HG02885 (cell line): ENCODE data around the gene URB2.
"Not testable (repeated sequence)": the region's sequence is repeated elsewhere in the genome, so short reads cannot be mapped to it uniquely, and the experiment has no call there.

Experiments used
- ATAC-seq: cut with Tn5 transposase; IDR thresholded peaks from one replicate; pipeline ENCODE4 v1.9.1; 2021; ENCODE audit warnings: mild to moderate bottlenecking; ENCODE audit not compliant: unreplicated experiment, poor library complexity

Gene URB2

GRCh38 chr1:229608590-229608989 lies 17.5 kb upstream of the URB2 start:
- no peak for ATAC-seq

GRCh38 chr1:229613938-229614337 lies 12.1 kb upstream of the URB2 start:
- no peak for ATAC-seq

GRCh38 chr1:229614701-229615100 lies 11.3 kb upstream of the URB2 start:
- no peak for ATAC-seq

- ATAC-seq, result no peak
Measured at GRCh38 chr1:229617351-229618100, 8.5 kb upstream of the URB2 start.

GRCh38 chr1:229619002-229619401 lies 7.0 kb upstream of the URB2 start:
- ATAC-seq, result no peak

GRCh38 chr1:229619614-229620013 lies 6.4 kb upstream of the URB2 start:
- ATAC-seq, result no peak

- no peak for ATAC-seq
Measured at GRCh38 chr1:229620876-229621275, 5.2 kb upstream of the URB2 start.

GRCh38 chr1:229621663-229622062 lies 4.4 kb upstream of the URB2 start:
- no peak for ATAC-seq

- ATAC-seq, result not testable (repeated sequence)
Measured at GRCh38 chr1:229622641-229623120, 3.4 kb upstream of the URB2 start.

- no peak for ATAC-seq
Measured at GRCh38 chr1:229623225-229623624, 2.8 kb upstream of the URB2 start.

GRCh38 chr1:229623838-229624237 lies 2.2 kb upstream of the URB2 start:
- no peak for ATAC-seq

- no peak for ATAC-seq
Measured at GRCh38 chr1:229624521-229625070, 1.5 kb upstream of the URB2 start.

GRCh38 chr1:229625071-229625914 lies 754 bp upstream of the URB2 start:
- ATAC-seq, result peak; percentile 46

- ATAC-seq, result no peak
Measured at GRCh38 chr1:229627003-229627402, 956 bp downstream of the URB2 start.

GRCh38 chr1:229629261-229629660 lies 3.2 kb downstream of the URB2 start:
- ATAC-seq, result no peak

GRCh38 chr1:229631148-229631547 lies 5.1 kb downstream of the URB2 start:
- no peak for ATAC-seq

GRCh38 chr1:229631966-229632365 lies 5.9 kb downstream of the URB2 start:
- ATAC-seq, result no peak

GRCh38 chr1:229636042-229636441 lies 10.0 kb downstream of the URB2 start:
- no peak for ATAC-seq

- no peak for ATAC-seq
Measured at GRCh38 chr1:229637746-229638145, 11.7 kb downstream of the URB2 start.

- no peak for ATAC-seq
Measured at GRCh38 chr1:229640455-229640854, 14.4 kb downstream of the URB2 start.

GRCh38 chr1:229641306-229641705 lies 15.3 kb downstream of the URB2 start:
- ATAC-seq, result no peak
